GM20431 (cell line): Measurements from ENCODE around the gene MGARP.

Experiments
- in situ Hi-C: fragments of 300-500 bp; cut with MseI, MboI; formaldehyde crosslinking; loops from one replicate; pipeline ENCODE4 v1.15.0; 2020; ENCODE audit warnings: low sequenced_read_pairs; ENCODE audit not compliant: unreplicated experiment

MGARP gene

GRCh38 chr4:139247241-139247640 is 32.8 kb downstream of the MGARP start:
- in situ Hi-C loops: no loop called here

GRCh38 chr4:139246166-139246565 is 33.9 kb downstream of the MGARP start:
- in situ Hi-C loops: no loop called here

GRCh38 chr4:139245590-139245989 is 34.4 kb downstream of the MGARP start:
- in situ Hi-C loops: no loop called here

- in situ Hi-C loops: no loop called here
Measured at GRCh38 chr4:139243448-139244365, 36.3 kb downstream of the MGARP start.

GRCh38 chr4:139242511-139243051 is 37.4 kb downstream of the MGARP start:
- in situ Hi-C loops: no loop called here

- in situ Hi-C loops: no loop called here
Measured at GRCh38 chr4:139241784-139242151, 38.3 kb downstream of the MGARP start.

- in situ Hi-C loops: no loop called here
Measured at GRCh38 chr4:139241086-139241783, 38.8 kb downstream of the MGARP start.

- in situ Hi-C loops: no loop called here
Measured at GRCh38 chr4:139239127-139239772, 40.8 kb downstream of the MGARP start.

- in situ Hi-C loops: no loop called here
Measured at GRCh38 chr4:139234253-139234652, 45.8 kb downstream of the MGARP start.

GRCh38 chr4:139229534-139230039 is 50.4 kb downstream of the MGARP start:
- in situ Hi-C loops: no loop called here

- in situ Hi-C loops: no loop called here
Measured at GRCh38 chr4:139227729-139228404, 52.2 kb downstream of the MGARP start.

GRCh38 chr4:139223682-139224317 is 56.2 kb downstream of the MGARP start:
- in situ Hi-C loops: no loop called here

GRCh38 chr4:139222215-139222614 is 57.8 kb downstream of the MGARP start:
- in situ Hi-C loops: no loop called here

- in situ Hi-C loops: no loop called here
Measured at GRCh38 chr4:139221687-139222086, 58.3 kb downstream of the MGARP start.

- in situ Hi-C loops: no loop called here
Measured at GRCh38 chr4:139219450-139220055, 60.5 kb downstream of the MGARP start.
